Ishikawa (cell line): ENCODE measurements around the gene APBA2.

ENCODE experiments used
- CEBPB ChIP-seq: IDR thresholded peaks from 2 replicates; pipeline ENCODE4 v1.6.1; 2012
- CREB1 ChIP-seq: IDR thresholded peaks from 2 replicates; pipeline ENCODE4 v1.6.1; 2012; ENCODE audit warnings: low read depth
- EGR1 ChIP-seq: IDR thresholded peaks from 2 replicates; pipeline ENCODE4 v1.6.1; 2012
- EP300 ChIP-seq: IDR thresholded peaks from 2 replicates; pipeline ENCODE4 v1.6.1; 2012; ENCODE audit warnings: borderline replicate concordance
- FOXM1 ChIP-seq: IDR thresholded peaks from 2 replicates; pipeline ENCODE4 v1.6.1; 2012; ENCODE audit warnings: low read depth, borderline replicate concordance
- MAX ChIP-seq: IDR thresholded peaks from 2 replicates; pipeline ENCODE4 v1.6.1; 2012
- NFIC ChIP-seq: IDR thresholded peaks from 2 replicates; pipeline ENCODE4 v1.6.1; 2012
- RAD21 ChIP-seq: IDR thresholded peaks from 2 replicates; pipeline ENCODE4 v1.6.1; 2012; ENCODE audit warnings: low read depth
- TAF1 ChIP-seq: IDR thresholded peaks from 2 replicates; pipeline ENCODE4 v1.6.1; 2012; ENCODE audit warnings: low read depth, mild to moderate bottlenecking
- TCF12 ChIP-seq: IDR thresholded peaks from 2 replicates; pipeline ENCODE4 v1.6.1; 2012; ENCODE audit warnings: low read depth
- TEAD4 ChIP-seq: IDR thresholded peaks from 2 replicates; pipeline ENCODE4 v1.6.1; 2012
- YY1 ChIP-seq: IDR thresholded peaks from 2 replicates; pipeline ENCODE4 v1.6.1; 2012; ENCODE audit warnings: low read depth
- ZBTB7A ChIP-seq: IDR thresholded peaks from 2 replicates; pipeline ENCODE4 v1.6.1; 2012; ENCODE audit warnings: low read depth
- TF ChIP-seq, protein P1 (sequence below): IDR thresholded peaks from 2 replicates; pipeline ENCODE4 v1.6.1; 2012
- TF ChIP-seq, protein P2 (sequence below): IDR thresholded peaks from 2 replicates; pipeline ENCODE4 v1.6.1; 2012; ENCODE audit warnings: low read depth, mild to moderate bottlenecking

Gene APBA2

DNA sequence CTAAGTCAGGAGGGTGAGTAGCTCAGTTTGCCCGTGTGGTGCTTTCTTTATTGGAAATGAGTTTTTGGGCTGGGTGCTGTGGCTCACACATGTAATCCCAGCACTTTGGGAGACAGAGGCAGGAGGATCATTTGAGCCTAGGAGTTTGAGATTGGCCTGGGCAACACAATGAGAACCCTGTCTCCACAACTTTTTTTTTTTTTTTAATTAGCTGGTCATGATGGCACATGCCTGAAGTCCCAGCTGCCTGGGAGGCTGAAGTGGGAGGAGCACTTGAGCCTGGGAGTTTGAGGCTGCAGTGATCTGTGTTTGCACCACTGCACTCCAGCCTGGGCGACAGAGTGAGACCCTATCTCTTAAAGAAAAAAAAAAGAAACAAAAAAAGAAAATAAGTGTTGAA is 208.9 kb downstream of the APBA2 start:
- TF ChIP-seq YY1 (no peak), FOXM1 (no peak), MAX (no peak), TCF12 (no peak), EP300 (no peak), TEAD4 (no peak), ZBTB7A (no peak)
- TF ChIP-seq, protein P1, sequence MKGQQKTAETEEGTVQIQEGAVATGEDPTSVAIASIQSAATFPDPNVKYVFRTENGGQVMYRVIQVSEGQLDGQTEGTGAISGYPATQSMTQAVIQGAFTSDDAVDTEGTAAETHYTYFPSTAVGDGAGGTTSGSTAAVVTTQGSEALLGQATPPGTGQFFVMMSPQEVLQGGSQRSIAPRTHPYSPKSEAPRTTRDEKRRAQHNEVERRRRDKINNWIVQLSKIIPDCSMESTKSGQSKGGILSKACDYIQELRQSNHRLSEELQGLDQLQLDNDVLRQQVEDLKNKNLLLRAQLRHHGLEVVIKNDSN = no peak
- TF ChIP-seq, protein P2, sequence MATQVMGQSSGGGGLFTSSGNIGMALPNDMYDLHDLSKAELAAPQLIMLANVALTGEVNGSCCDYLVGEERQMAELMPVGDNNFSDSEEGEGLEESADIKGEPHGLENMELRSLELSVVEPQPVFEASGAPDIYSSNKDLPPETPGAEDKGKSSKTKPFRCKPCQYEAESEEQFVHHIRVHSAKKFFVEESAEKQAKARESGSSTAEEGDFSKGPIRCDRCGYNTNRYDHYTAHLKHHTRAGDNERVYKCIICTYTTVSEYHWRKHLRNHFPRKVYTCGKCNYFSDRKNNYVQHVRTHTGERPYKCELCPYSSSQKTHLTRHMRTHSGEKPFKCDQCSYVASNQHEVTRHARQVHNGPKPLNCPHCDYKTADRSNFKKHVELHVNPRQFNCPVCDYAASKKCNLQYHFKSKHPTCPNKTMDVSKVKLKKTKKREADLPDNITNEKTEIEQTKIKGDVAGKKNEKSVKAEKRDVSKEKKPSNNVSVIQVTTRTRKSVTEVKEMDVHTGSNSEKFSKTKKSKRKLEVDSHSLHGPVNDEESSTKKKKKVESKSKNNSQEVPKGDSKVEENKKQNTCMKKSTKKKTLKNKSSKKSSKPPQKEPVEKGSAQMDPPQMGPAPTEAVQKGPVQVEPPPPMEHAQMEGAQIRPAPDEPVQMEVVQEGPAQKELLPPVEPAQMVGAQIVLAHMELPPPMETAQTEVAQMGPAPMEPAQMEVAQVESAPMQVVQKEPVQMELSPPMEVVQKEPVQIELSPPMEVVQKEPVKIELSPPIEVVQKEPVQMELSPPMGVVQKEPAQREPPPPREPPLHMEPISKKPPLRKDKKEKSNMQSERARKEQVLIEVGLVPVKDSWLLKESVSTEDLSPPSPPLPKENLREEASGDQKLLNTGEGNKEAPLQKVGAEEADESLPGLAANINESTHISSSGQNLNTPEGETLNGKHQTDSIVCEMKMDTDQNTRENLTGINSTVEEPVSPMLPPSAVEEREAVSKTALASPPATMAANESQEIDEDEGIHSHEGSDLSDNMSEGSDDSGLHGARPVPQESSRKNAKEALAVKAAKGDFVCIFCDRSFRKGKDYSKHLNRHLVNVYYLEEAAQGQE = no peak

GRCh38 chr15:29095746-29096145 is 210.0 kb downstream of the APBA2 start:
- TF ChIP-seq TCF12 = no peak
- TF ChIP-seq, protein P2 = no peak
- TF ChIP-seq NFIC = no peak
- no peak for TF ChIP-seq CREB1
- TF ChIP-seq, protein P1 = no peak
- no peak for TF ChIP-seq YY1
- TF ChIP-seq TEAD4 = no peak
- TF ChIP-seq EGR1 = no peak
- no peak for TF ChIP-seq CEBPB
- TF ChIP-seq RAD21 = no peak
- no peak for TF ChIP-seq FOXM1
- TF ChIP-seq TAF1 = no peak
- TF ChIP-seq EP300 = no peak
- no peak for TF ChIP-seq MAX
- no peak for TF ChIP-seq ZBTB7A

DNA sequence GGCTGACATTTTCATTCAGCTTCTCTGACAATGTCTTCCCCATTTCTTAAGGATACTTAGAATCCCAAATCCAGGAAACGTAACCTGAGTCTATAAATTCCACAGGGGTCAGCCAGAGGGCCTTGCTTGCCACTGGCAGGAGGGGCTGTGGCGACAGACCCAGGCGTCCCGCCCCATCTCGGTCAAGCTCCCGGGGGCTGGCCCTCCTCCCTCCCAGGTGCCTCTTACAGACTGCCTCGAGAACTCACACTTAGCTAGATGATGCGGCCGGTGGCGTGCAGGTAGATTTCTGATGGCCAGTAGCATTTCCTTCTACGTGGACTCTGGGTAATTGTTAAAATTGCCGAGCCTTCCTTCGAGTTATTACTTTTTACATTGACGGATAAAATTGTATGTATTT is 211.4 kb downstream of the APBA2 start:
- no peak for TF ChIP-seq CREB1
- TF ChIP-seq TEAD4 = no peak
- TF ChIP-seq, protein P1 = no peak
- TF ChIP-seq, protein P2 = no peak
- TF ChIP-seq FOXM1 = no peak
- TF ChIP-seq EP300 = no peak
- no peak for TF ChIP-seq CEBPB
- no peak for TF ChIP-seq YY1
- TF ChIP-seq NFIC = no peak
- TF ChIP-seq RAD21 = no peak
- no peak for TF ChIP-seq ZBTB7A
- TF ChIP-seq TAF1 = no peak
- TF ChIP-seq MAX = no peak
- TF ChIP-seq EGR1 = no peak
- no peak for TF ChIP-seq TCF12

DNA sequence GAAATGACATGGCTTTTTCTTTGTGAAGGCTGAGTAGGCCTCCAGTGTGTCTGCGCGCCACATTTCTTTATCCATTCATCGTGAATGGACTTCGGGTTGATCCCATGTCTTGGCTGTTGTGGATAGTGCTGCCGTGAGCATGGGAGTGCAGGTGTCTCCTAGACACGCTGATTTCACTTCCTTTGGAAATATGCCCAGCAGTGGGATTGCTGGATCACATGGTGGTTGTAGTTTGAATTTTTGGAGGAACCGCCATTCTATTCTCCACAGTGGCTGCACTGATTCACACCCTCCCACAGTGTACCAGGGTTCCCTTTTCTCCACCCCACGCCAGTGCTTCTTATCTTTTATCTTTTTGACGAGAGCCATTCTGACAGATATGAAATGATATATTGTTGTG is 212.2 kb downstream of the APBA2 start:
- TF ChIP-seq TAF1 (no peak), RAD21 (no peak), FOXM1 (no peak), EGR1 (no peak), MAX (no peak), CEBPB (no peak), YY1 (no peak), CREB1 (no peak), NFIC (no peak), ZBTB7A (no peak), EP300 (no peak), TCF12 (no peak), TEAD4 (no peak)
- TF ChIP-seq, protein P1 = no peak
- TF ChIP-seq, protein P2 = no peak
